HepG2 (cell line): ENCODE results near the gene SOCS1. TPM values are rescaled to one million over a fixed set of nuclear protein-coding genes. Genes with fewer than 3 reads are reported as not detected.
A peak's percentile ranks its signal among the peaks of the same experiment; 100 is the strongest.

ENCODE experiments used
- BORCS8-MEF2B ChIP-seq: sonication (generic); formaldehyde crosslinking; IDR thresholded peaks from 2 replicates; pipeline ENCODE4 v1.8.0; 2022; ENCODE audit warnings: mild to moderate bottlenecking, missing genetic modification reagents
- CENPX ChIP-seq: sonication (generic); formaldehyde crosslinking; IDR thresholded peaks from 2 replicates; pipeline ENCODE4 v1.9.0; 2021; ENCODE audit warnings: mild to moderate bottlenecking, missing genetic modification reagents, moderate library complexity
- FOXJ3 ChIP-seq: sonication (generic); formaldehyde crosslinking; IDR thresholded peaks from 2 replicates; pipeline ENCODE4 v1.4.0; 2020; ENCODE audit warnings: missing genetic modification reagents, mild to moderate bottlenecking, borderline replicate concordance
- GFI1 ChIP-seq: sonication (generic); formaldehyde crosslinking; IDR thresholded peaks from 2 replicates; pipeline ENCODE4 v1.5.0; 2020; ENCODE audit warnings: missing genetic modification reagents, mild to moderate bottlenecking, borderline replicate concordance
- HMGA1 ChIP-seq: sonication (generic); formaldehyde crosslinking; conservative IDR thresholded peaks from 2 replicates; pipeline ENCODE4 v1.4.0; 2020; ENCODE audit warnings: missing genetic modification reagents
- KDM1A ChIP-seq: IDR thresholded peaks from 2 replicates; pipeline ENCODE4 v1.6.1; 2016; ENCODE audit warnings: missing compliant biosample characterization
- MLXIP ChIP-seq: sonication (generic); formaldehyde crosslinking; IDR thresholded peaks from 2 replicates; pipeline ENCODE4 v1.9.0; 2021; ENCODE audit warnings: missing genetic modification reagents, borderline replicate concordance
- NFYB ChIP-seq: sonication (generic); formaldehyde crosslinking; IDR thresholded peaks from 2 replicates; pipeline ENCODE4 v1.4.0; 2020; ENCODE audit warnings: missing genetic modification reagents
- RAD51 ChIP-seq: fragments of 450-650 bp; IDR thresholded peaks from 2 replicates; pipeline ENCODE4 v1.6.1; 2016; ENCODE audit warnings: borderline replicate concordance
- SMYD3 ChIP-seq: sonication (generic); formaldehyde crosslinking; IDR thresholded peaks from 2 replicates; pipeline ENCODE4 v1.8.1; 2023; ENCODE audit warnings: mild to moderate bottlenecking, missing genetic modification reagents
- ZBTB14 ChIP-seq: sonication (generic); formaldehyde crosslinking; IDR thresholded peaks from 2 replicates; pipeline ENCODE4 v1.4.0; 2020; ENCODE audit warnings: missing genetic modification reagents
- ZBTB33 ChIP-seq: sonication (generic); formaldehyde crosslinking; IDR thresholded peaks from 2 replicates; pipeline ENCODE4 v1.4.0; 2020; ENCODE audit warnings: missing genetic modification reagents
- ZBTB44 ChIP-seq: sonication (generic); formaldehyde crosslinking; IDR thresholded peaks from 2 replicates; pipeline ENCODE4 v1.4.0; 2020; ENCODE audit warnings: missing genetic modification reagents
- ZBTB7A ChIP-seq: sonication (generic); formaldehyde crosslinking; IDR thresholded peaks from 2 replicates; pipeline ENCODE4 v1.8.0; 2022; ENCODE audit warnings: mild to moderate bottlenecking, missing genetic modification reagents
- ZFAT ChIP-seq: sonication (generic); formaldehyde crosslinking; conservative IDR thresholded peaks from 2 replicates; pipeline ENCODE4 v1.8.1; 2023; ENCODE audit warnings: missing genetic modification reagents, inconsistent platforms
- ZKSCAN5 ChIP-seq: sonication (generic); formaldehyde crosslinking; IDR thresholded peaks from 2 replicates; pipeline ENCODE4 v1.5.1; 2020; ENCODE audit warnings: mild to moderate bottlenecking, missing genetic modification reagents
- ZNF253 ChIP-seq: sonication (generic); formaldehyde crosslinking; IDR thresholded peaks from 2 replicates; pipeline ENCODE4 v1.8.0; 2022; ENCODE audit warnings: mild to moderate bottlenecking, missing genetic modification reagents, borderline replicate concordance
- ZNF33A ChIP-seq: sonication (generic); formaldehyde crosslinking; IDR thresholded peaks from 2 replicates; pipeline ENCODE4 v1.5.1; 2020; ENCODE audit warnings: missing genetic modification reagents, mild to moderate bottlenecking, moderate library complexity, borderline replicate concordance
- ZNF367 ChIP-seq: sonication (generic); formaldehyde crosslinking; IDR thresholded peaks from 2 replicates; pipeline ENCODE4 v1.4.0; 2020; ENCODE audit warnings: missing genetic modification reagents, borderline replicate concordance
- ZNF543 ChIP-seq: sonication (generic); formaldehyde crosslinking; IDR thresholded peaks from 2 replicates; pipeline ENCODE4 v1.4.0; 2020; ENCODE audit warnings: mild to moderate bottlenecking, missing genetic modification reagents
- ZNF572 ChIP-seq: sonication (generic); formaldehyde crosslinking; IDR thresholded peaks from 2 replicates; pipeline ENCODE4 v1.5.1; 2020; ENCODE audit warnings: mild to moderate bottlenecking, missing genetic modification reagents
- ZNF576 ChIP-seq: sonication (generic); formaldehyde crosslinking; IDR thresholded peaks from 2 replicates; pipeline ENCODE4 v1.4.0; 2020; ENCODE audit warnings: mild to moderate bottlenecking, missing genetic modification reagents
- ZNF615 ChIP-seq: sonication (generic); formaldehyde crosslinking; IDR thresholded peaks from 2 replicates; pipeline ENCODE4 v1.5.0; 2020; ENCODE audit warnings: mild to moderate bottlenecking, missing genetic modification reagents, borderline replicate concordance
- polyA plus RNA-seq, 8 experiments: library from polyadenylated mRNA; depleted of rRNA in 3 of 8; stranded (reverse) in 7 of 8; unstranded in 1 of 8; fragments of >200 nt; fragmentation: Illumina TruSeq in 4 of 8; extraction: Trizol in 4 of 8; gene quantifications; 2 replicates each; pipeline versions ENCODE4 v1.2.1 to v1.2.3, GENCODE V29; 2011 to 2016; ENCODE audit warnings: low read depth in 4 of 8, missing spikeins in 1 of 8, mixed read lengths in 1 of 8; ENCODE audit not compliant: insufficient read depth in 1 of 8
- total RNA-seq, 5 experiments: library from RNA; depleted of rRNA; stranded (reverse); fragments of >200 nt; fragmentation: Illumina TruSeq; extraction: Trizol; gene quantifications; 2 replicates each; pipeline ENCODE4 v1.2.3, GENCODE V29; 2016; ENCODE audit warnings: low read depth in 1 of 5

Gene SOCS1
- total and polyA plus RNA-seq, 2 of the 13 experiments (the other 11 are each of a cell fraction or from before 2014, with no cell fraction given) = 5.3 to 6.3 TPM

GRCh38 chr16:11250091-11250785 is 5.8 kb downstream of the SOCS1 start (continued):
- TF ChIP-seq ZNF33A (CRISPR knock-in tag) = no peak
- no peak for TF ChIP-seq ZKSCAN5 (CRISPR knock-in tag)
- no peak for TF ChIP-seq CENPX (CRISPR knock-in tag)
- TF ChIP-seq FOXJ3 = no peak
- no peak for TF ChIP-seq ZBTB44 (CRISPR knock-in tag)
- peak; percentile 33; the same call in 1 of the 2 replicates for TF ChIP-seq NFYB (CRISPR knock-in tag)
- TF ChIP-seq ZNF572 (CRISPR knock-in tag) = no peak
- no peak for TF ChIP-seq MLXIP (CRISPR knock-in tag)
- TF ChIP-seq BORCS8-MEF2B (CRISPR knock-in tag) = peak; percentile 41; the same call in 1 of the 2 replicates
- TF ChIP-seq ZNF576 (CRISPR knock-in tag) = no peak
- no peak for TF ChIP-seq SMYD3 (CRISPR knock-in tag)
- TF ChIP-seq KDM1A (CRISPR knock-in tag) = 0 out of 2 replicates have a peak, but pooled peaks have one; percentile 6
- no peak for TF ChIP-seq ZNF367 (CRISPR knock-in tag)
- no peak for TF ChIP-seq GFI1 (CRISPR knock-in tag)
- no peak; the same call in 1 of the 2 replicates for TF ChIP-seq ZBTB33
- no peak for TF ChIP-seq ZNF253 (CRISPR knock-in tag)
- no peak for TF ChIP-seq ZNF615
- no peak for TF ChIP-seq RAD51
- no peak for TF ChIP-seq ZBTB14 (CRISPR knock-in tag)
- TF ChIP-seq ZFAT (CRISPR knock-in tag) = no peak
- no peak for TF ChIP-seq HMGA1 (CRISPR knock-in tag)
- no peak for TF ChIP-seq ZBTB7A
- TF ChIP-seq ZNF543 = no peak
